SK-N-SH (cell line): ENCODE results near the gene DSCAML1.

Experiments
- CTCF ChIP-seq: fragments of 200-600 bp; sonication (generic); IDR thresholded peaks from 2 replicates; pipeline ENCODE4 v1.6.1; 2017; ENCODE audit warnings: antibody characterized with exemption, mild to moderate bottlenecking, moderate library complexity
- GABPA ChIP-seq: IDR thresholded peaks from 2 replicates; pipeline ENCODE4 v1.4.0; 2012; ENCODE audit warnings: low read depth, mild to moderate bottlenecking
- POLR2AphosphoS5 ChIP-seq: IDR thresholded peaks from 2 replicates; pipeline ENCODE4 v1.6.1; 2012; ENCODE audit warnings: low read depth, low read length
- RCOR1 ChIP-seq: fragments of 150-350 bp; IDR thresholded peaks from 2 replicates; pipeline ENCODE4 v1.6.1; 2017; ENCODE audit warnings: antibody characterized with exemption, low read length
- ZBTB33 ChIP-seq: IDR thresholded peaks from 2 replicates; pipeline ENCODE4 v1.4.0; 2012; ENCODE audit warnings: low read depth, borderline replicate concordance

DNA sequence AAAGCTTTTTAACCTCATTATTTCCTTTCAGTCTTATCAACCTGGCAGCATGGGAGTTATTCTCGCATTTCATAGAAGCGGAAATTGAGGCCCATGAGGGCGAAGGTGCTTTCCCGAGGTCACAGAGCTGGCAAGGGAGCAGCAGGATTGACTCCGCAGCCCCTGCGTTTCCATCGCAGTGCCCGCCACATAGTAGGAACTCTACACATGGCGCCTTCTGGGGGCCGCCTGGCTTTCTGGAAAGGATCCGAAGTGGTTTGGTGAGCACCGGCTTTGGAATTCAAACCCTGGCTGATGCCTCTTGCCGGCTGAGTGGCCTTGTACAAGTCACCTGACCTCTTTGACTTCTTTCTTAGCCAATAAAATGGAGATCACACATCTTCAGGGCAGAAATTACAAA lies 376.0 kb downstream of the DSCAML1 start:
- TF ChIP-seq POLR2AphosphoS5 (no peak), GABPA (no peak), ZBTB33 (no peak), RCOR1 (no peak), CTCF (no peak)
